C4-2B (cell line): ENCODE results near the gene RBM18.

Experiments
- CTCF ChIP-seq: fragments of 450-650 bp; conservative IDR thresholded peaks from 2 replicates; pipeline ENCODE4 v1.5.1; 2017; ENCODE audit warnings: mild to moderate bottlenecking
- ZFX ChIP-seq: fragments of 450-650 bp; IDR thresholded peaks from 2 replicates; pipeline ENCODE4 v1.6.1; 2017

GRCh38 chr9:122195875-122196274 is 68.8 kb downstream of the RBM18 start:
- no peak for TF ChIP-seq CTCF
- no peak for TF ChIP-seq ZFX
